ENCODE data around the gene IQGAP3. TPM values are rescaled to one million over a fixed set of nuclear protein-coding genes. Genes with fewer than 3 reads are reported as not detected.

IQGAP3 gene
- total and polyA plus RNA-seq, 2 of the 4 experiments (the other 2 are of a cell fraction): 12.5 to 13.6 TPM

GRCh38 chr1:156572663-156573018 lies 276 bp upstream of the IQGAP3 start:
- ChIA-PET CTCF (no interaction called here), POLR2A (ENCODE audit: unreplicated experiment) (no interaction called here)
- H4K20me1 ChIP-seq (ENCODE audit: insufficient read depth, low read length): no peaks in the 10 kb centered on the region; the same call in 1 of the 2 replicates
- no peak overlapping the region for H4K5ac ChIP-seq (ENCODE audit: low read depth, low read length)
- TF ChIP-seq CTCF (conservative IDR thresholded peaks at IDR 0.05; ENCODE audit: low read depth, low read length): no peak
- TF ChIP-seq POLR2A (IDR thresholded peaks at IDR 0.05; ENCODE audit: low read depth, low read length): no peak
- no peak for TF ChIP-seq RAD21 (IDR thresholded peaks at IDR 0.05; ENCODE audit: low read length)
- TF ChIP-seq, protein P1, sequence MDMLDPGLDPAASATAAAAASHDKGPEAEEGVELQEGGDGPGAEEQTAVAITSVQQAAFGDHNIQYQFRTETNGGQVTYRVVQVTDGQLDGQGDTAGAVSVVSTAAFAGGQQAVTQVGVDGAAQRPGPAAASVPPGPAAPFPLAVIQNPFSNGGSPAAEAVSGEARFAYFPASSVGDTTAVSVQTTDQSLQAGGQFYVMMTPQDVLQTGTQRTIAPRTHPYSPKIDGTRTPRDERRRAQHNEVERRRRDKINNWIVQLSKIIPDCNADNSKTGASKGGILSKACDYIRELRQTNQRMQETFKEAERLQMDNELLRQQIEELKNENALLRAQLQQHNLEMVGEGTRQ (IDR thresholded peaks at IDR 0.05; ENCODE audit: low read depth, low read length): no peak
- TF ChIP-seq ELK1 (IDR thresholded peaks at IDR 0.05; ENCODE audit: borderline replicate concordance, low read depth, low read length): no peak
- H3K36me3 ChIP-seq (ENCODE audit: control insufficient read depth, insufficient read depth, low read length): no peaks in the 10 kb centered on the region
- H3K18ac ChIP-seq (ENCODE audit: low read depth, low read length): no peak overlapping the region
- H2BK120ac ChIP-seq (ENCODE audit: low read depth, low read length): no peak overlapping the region
- intact Hi-C loops (cut with micrococcal nuclease) (no loop called here), in situ Hi-C loops (cut with MboI; ENCODE audit: low sequenced_read_pairs) (no loop called here), dilution Hi-C loops (cut with HindIII; ENCODE audit: low sequenced_read_pairs, unreplicated experiment) (no loop called here)
- H2BK20ac ChIP-seq (ENCODE audit: low read depth, low read length): no peak overlapping the region
- H3K14ac ChIP-seq (replicated peaks; ENCODE audit: low read depth, low read length): no peak overlapping the region
- no peak overlapping the region for H2BK5ac ChIP-seq (ENCODE audit: low read depth, low read length, poor library complexity, severe bottlenecking)
- no peak overlapping the region for H4K91ac ChIP-seq (ENCODE audit: insufficient read depth, low read depth, low read length)
- H3K9me3 ChIP-seq (ENCODE audit: control insufficient read depth, insufficient read depth, low read length): no peaks in the 10 kb centered on the region
- H3K27me3 ChIP-seq (ENCODE audit: control insufficient read depth, insufficient read depth, low read length): peaks cover 15% of the 10 kb centered on the region
- H3K4me1 ChIP-seq (ENCODE audit: control insufficient read depth, insufficient read depth, low read length): peaks cover 7% of the 10 kb centered on the region
- no peak overlapping the region for H3K56ac ChIP-seq (ENCODE audit: extremely low read depth, insufficient read depth, low read length)
- no peak overlapping the region for H3K27ac ChIP-seq (ENCODE audit: insufficient read depth, low read length)
- H3K4me3 ChIP-seq (ENCODE audit: insufficient read depth, low read depth, low read length): no peak overlapping the region
- ATAC-seq (ENCODE audit: low read depth): no peak
- H2BK15ac ChIP-seq (ENCODE audit: low read depth, low read length): no peak overlapping the region
- H2AFZ ChIP-seq (replicated peaks; ENCODE audit: low read length, poor library complexity): peak overlapping the region; percentile 94
- H2AK9ac ChIP-seq (replicated peaks; ENCODE audit: low read depth, low read length, poor library complexity): peak overlapping the region; percentile 96
- no peak overlapping the region for H3K4ac ChIP-seq (ENCODE audit: low read depth, low read length)
- no peak overlapping the region for H2AK5ac ChIP-seq (ENCODE audit: low read depth, low read length)
- H3K9me1 ChIP-seq (ENCODE audit: insufficient read depth, low read length): peaks cover 15% of the 10 kb centered on the region
- no TSS peak for BruUV-seq (replicated peaks)
- H3K4me2 ChIP-seq (ENCODE audit: low read depth, low read length): peak overlapping the region; percentile 74
- H3K23ac ChIP-seq (ENCODE audit: low read depth, low read length): no peak overlapping the region
- no peak overlapping the region for H3K9ac ChIP-seq (ENCODE audit: low read depth, low read length)
- no peak for DNase-seq
- 29% methylated on average over 4 of the region's 10 CpGs; no CpG with 5 or more reads in 1 of the 2 experiments for WGBS, 2 experiments (ENCODE audit: extremely low coverage in 2 of 2, insufficient read length in 1 of 2)
- peaks cover 8 to 25% of the 10 kb centered on the region in 2 experiments for H3K79me1 ChIP-seq (ENCODE audit: low read depth in 1 of 2, low read length in 2 of 2)
- H4K8ac ChIP-seq (ENCODE audit: low read depth in 2 of 2, low read length in 2 of 2): no peak overlapping the region
